Caco-2 (cell line): ENCODE data around the gene BRINP3. TPM values are rescaled to one million over a fixed set of nuclear protein-coding genes. Genes with fewer than 3 reads are reported as not detected.
A peak's percentile ranks its signal among the peaks of the same experiment; 100 is the strongest.

Experiments
- BruUV-seq: library from RNA; stranded (reverse); fragments of 400-500 nt; replicated peaks from 2 replicates; lab custom pipeline; 2021; lab: Mats Ljungman, UMichigan
- CTCF ChIA-PET: fragments of 300-600 bp; sonication (Branson Sonifier 250); formaldehyde crosslinking; loops from one replicate; lab custom pipeline; 2022; ENCODE audit warnings: antibody characterized with exemption; lab: Charles Lee
- POLR2A ChIA-PET: fragments of 300-600 bp; sonication (Branson Sonifier 250); formaldehyde crosslinking; loops from one replicate; lab custom pipeline; 2022; ENCODE audit warnings: antibody characterized with exemption; lab: Charles Lee
- DNase-seq, 2 experiments: peaks; one replicate each; pipeline versions ENCODE4 v3.0.0 to v3.0.0-alpha.2; 2020 to 2022
- H3K27me3 ChIP-seq: replicated peaks from 2 replicates; pipeline ENCODE4 v1.6.0; 2011; ENCODE audit warnings: low read length; ENCODE audit not compliant: control insufficient read depth, insufficient read depth
- H3K36me3 ChIP-seq: 2 replicates; pipeline ENCODE4 v1.5.1; 2011; ENCODE audit warnings: low read length; ENCODE audit not compliant: control insufficient read depth, insufficient read depth
- H3K4me1 ChIP-seq: fragments of 250-450 bp; sonication (Bioruptor Pico); 2 replicates; pipeline ENCODE4 v1.5.1; 2020; ENCODE audit warnings: mild to moderate bottlenecking
- H3K4me3 ChIP-seq: 2 replicates; pipeline ENCODE4 v1.5.1; 2011; ENCODE audit warnings: low read depth, mild to moderate bottlenecking, control low read depth, low read length
- H3K9me3 ChIP-seq: fragments of 250-450 bp; sonication (Bioruptor Pico); 2 replicates; pipeline ENCODE4 v1.5.1; 2020; ENCODE audit warnings: mild to moderate bottlenecking, moderate library complexity
- H3K27ac Mint-ChIP-seq: one replicate; pipeline ENCODE4 v1.8.0; 2022; ENCODE audit warnings: mixed read lengths; ENCODE audit not compliant: unreplicated experiment
- H3K27me3 Mint-ChIP-seq: one replicate; pipeline ENCODE4 v1.8.0; 2022; ENCODE audit warnings: mixed read lengths; ENCODE audit not compliant: insufficient read depth, unreplicated experiment
- H3K36me3 Mint-ChIP-seq: one replicate; pipeline ENCODE4 v1.8.0; 2022; ENCODE audit warnings: mild to moderate bottlenecking, mixed read lengths; ENCODE audit not compliant: insufficient read depth, unreplicated experiment
- H3K4me1 Mint-ChIP-seq: one replicate; pipeline ENCODE4 v1.8.0; 2022; ENCODE audit warnings: low read depth, mixed read lengths; ENCODE audit not compliant: unreplicated experiment
- H3K4me3 Mint-ChIP-seq: one replicate; pipeline ENCODE4 v1.8.0; 2022; ENCODE audit warnings: mild to moderate bottlenecking, moderate library complexity, mixed read lengths; ENCODE audit not compliant: unreplicated experiment
- H3K9me3 Mint-ChIP-seq: one replicate; pipeline ENCODE4 v1.8.0; 2022; ENCODE audit warnings: mixed read lengths; ENCODE audit not compliant: unreplicated experiment
- intact Hi-C: fragments of 100-400 bp; cut with micrococcal nuclease; formaldehyde crosslinking; loops from one replicate; pipeline ENCODE4 v1.10.0; 2022; ENCODE audit not compliant: unreplicated experiment
- total RNA-seq: library from RNA; stranded (reverse); gene quantifications from 2 replicates; pipeline ENCODE4 v1.2.3, GENCODE V29; 2022
- TF ChIP-seq, protein P1 (sequence below), 2 experiments: fragments of 200-600 bp in 1 of 2; IDR thresholded peaks; 1 replicate in 1 of 2; 2 replicates in 1 of 2; pipeline versions ENCODE4 v1.5.1 to v1.8.0; 2011 to 2022; ENCODE audit warnings: antibody characterized with exemption in 1 of 2, control low read depth in 1 of 2, inconsistent platforms in 1 of 2, low read depth in 1 of 2, low read length in 1 of 2, mild to moderate bottlenecking in 1 of 2, moderate library complexity in 1 of 2; ENCODE audit not compliant: insufficient read depth in 1 of 2, severe bottlenecking in 1 of 2, unreplicated experiment in 1 of 2

The BRINP3 gene
- total RNA-seq, 1 experiment from 2014 or later: not detected

GRCh38 chr1:190084552-190084951 lies 393.1 kb downstream of the BRINP3 start:
- H3K4me1 Mint-ChIP-seq: peaks cover 5% of the 10 kb centered on the region
- BruUV-seq: no TSS peak
- POLR2A ChIA-PET: no interaction called here
- no peaks in the 10 kb centered on the region for H3K36me3 ChIP-seq
- no peak overlapping the region for H3K4me3 ChIP-seq
- no peaks in the 10 kb centered on the region for H3K27me3 ChIP-seq
- H3K27me3 Mint-ChIP-seq: no peaks in the 10 kb centered on the region
- TF ChIP-seq, protein P1, sequence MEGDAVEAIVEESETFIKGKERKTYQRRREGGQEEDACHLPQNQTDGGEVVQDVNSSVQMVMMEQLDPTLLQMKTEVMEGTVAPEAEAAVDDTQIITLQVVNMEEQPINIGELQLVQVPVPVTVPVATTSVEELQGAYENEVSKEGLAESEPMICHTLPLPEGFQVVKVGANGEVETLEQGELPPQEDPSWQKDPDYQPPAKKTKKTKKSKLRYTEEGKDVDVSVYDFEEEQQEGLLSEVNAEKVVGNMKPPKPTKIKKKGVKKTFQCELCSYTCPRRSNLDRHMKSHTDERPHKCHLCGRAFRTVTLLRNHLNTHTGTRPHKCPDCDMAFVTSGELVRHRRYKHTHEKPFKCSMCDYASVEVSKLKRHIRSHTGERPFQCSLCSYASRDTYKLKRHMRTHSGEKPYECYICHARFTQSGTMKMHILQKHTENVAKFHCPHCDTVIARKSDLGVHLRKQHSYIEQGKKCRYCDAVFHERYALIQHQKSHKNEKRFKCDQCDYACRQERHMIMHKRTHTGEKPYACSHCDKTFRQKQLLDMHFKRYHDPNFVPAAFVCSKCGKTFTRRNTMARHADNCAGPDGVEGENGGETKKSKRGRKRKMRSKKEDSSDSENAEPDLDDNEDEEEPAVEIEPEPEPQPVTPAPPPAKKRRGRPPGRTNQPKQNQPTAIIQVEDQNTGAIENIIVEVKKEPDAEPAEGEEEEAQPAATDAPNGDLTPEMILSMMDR (IDR thresholded peaks at IDR 0.05; ENCODE audit: insufficient read depth in 1 of 2, low read depth in 1 of 2, low read length in 1 of 2, severe bottlenecking in 1 of 2, unreplicated experiment in 1 of 2): peak; percentile 35 to 42
- DNase-seq: peak; percentile 36 to 38
- peak overlapping the region; percentile 15 for H3K4me3 Mint-ChIP-seq
- CTCF ChIA-PET: interaction anchor here (0.6 kb wide), 1 partner anchor 176 kb away, joined by 3 read pairs; no protein-coding TSS in a partner anchor
- no peaks in the 10 kb centered on the region for H3K9me3 ChIP-seq
- H3K4me1 ChIP-seq: no peaks in the 10 kb centered on the region
- no peaks in the 10 kb centered on the region for H3K9me3 Mint-ChIP-seq
- no peaks in the 10 kb centered on the region for H3K36me3 Mint-ChIP-seq
- no peak overlapping the region for H3K27ac Mint-ChIP-seq
- intact Hi-C loops: no loop called here

DNA sequence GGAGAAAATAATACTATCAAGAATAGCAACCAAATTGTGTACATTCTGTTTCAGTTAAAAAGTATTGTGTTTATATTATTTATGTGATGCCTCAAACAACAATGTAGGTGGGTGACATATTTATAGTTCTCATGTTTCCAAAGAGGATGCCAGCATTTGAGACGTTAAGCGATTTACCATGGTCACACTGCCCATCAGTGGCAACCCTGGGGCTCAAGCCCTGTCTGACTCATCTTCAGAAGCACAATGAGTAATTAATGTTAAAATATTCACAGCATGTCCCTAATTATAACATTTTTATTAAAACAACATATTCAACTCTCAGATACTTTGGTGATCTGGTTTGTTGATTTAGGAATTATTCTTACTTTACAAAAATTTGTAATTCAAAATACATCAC lies 409.4 kb downstream of the BRINP3 start:
- ChIA-PET CTCF (no interaction called here), POLR2A (no interaction called here)

GRCh38 chr1:190067592-190067991 lies 410.1 kb downstream of the BRINP3 start:
- H3K4me1 ChIP-seq: no peaks in the 10 kb centered on the region
- no peak overlapping the region for H3K4me3 ChIP-seq
- DNase-seq: no peak
- Mint-ChIP-seq H3K9me3 (no peaks in the 10 kb centered on the region), H3K4me1 (no peaks in the 10 kb centered on the region), H3K27me3 (no peaks in the 10 kb centered on the region), H3K27ac (no peak overlapping the region), H3K4me3 (no peak overlapping the region), H3K36me3 (no peaks in the 10 kb centered on the region)
- H3K27me3 ChIP-seq: no peaks in the 10 kb centered on the region
- H3K9me3 ChIP-seq: no peaks in the 10 kb centered on the region
- ChIA-PET POLR2A (no interaction called here), CTCF (no interaction called here)
- TF ChIP-seq, protein P1 (IDR thresholded peaks at IDR 0.05; ENCODE audit: insufficient read depth in 1 of 2, low read depth in 1 of 2, low read length in 1 of 2, severe bottlenecking in 1 of 2, unreplicated experiment in 1 of 2): no peak
- intact Hi-C loops: no loop called here
- H3K36me3 ChIP-seq: no peaks in the 10 kb centered on the region
- no TSS peak for BruUV-seq

More for the DNA sequence above, 409.4 kb downstream of the BRINP3 start:
- no peak overlapping the region for H3K27ac Mint-ChIP-seq
- no peak overlapping the region for H3K4me3 Mint-ChIP-seq
- Histone ChIP-seq H3K27me3 (no peaks in the 10 kb centered on the region), H3K36me3 (no peaks in the 10 kb centered on the region), H3K9me3 (no peaks in the 10 kb centered on the region), H3K4me3 (no peak overlapping the region), H3K4me1 (no peaks in the 10 kb centered on the region)
- H3K9me3 Mint-ChIP-seq: no peaks in the 10 kb centered on the region
- no TSS peak for BruUV-seq
- no peak for DNase-seq
- intact Hi-C loops: no loop called here
- no peaks in the 10 kb centered on the region for H3K36me3 Mint-ChIP-seq
- no peaks in the 10 kb centered on the region for H3K4me1 Mint-ChIP-seq
- TF ChIP-seq, protein P1 (IDR thresholded peaks at IDR 0.05; ENCODE audit: insufficient read depth in 1 of 2, low read depth in 1 of 2, low read length in 1 of 2, severe bottlenecking in 1 of 2, unreplicated experiment in 1 of 2): no peak
- H3K27me3 Mint-ChIP-seq: no peaks in the 10 kb centered on the region
